OCI-LY7 (cell line): ENCODE data around the gene LRRC34.

Experiments used
- CTCF ChIP-seq: fragments of 200-600 bp; sonication (generic); conservative IDR thresholded peaks from 2 replicates; pipeline ENCODE4 v1.5.1; 2014; ENCODE audit warnings: mild to moderate bottlenecking, antibody characterized with exemption, low read length, moderate library complexity, mixed read lengths
- EZH2phosphoT487 ChIP-seq: fragments of 200-600 bp; sonication (generic); IDR thresholded peaks from 2 replicates; pipeline ENCODE4 v1.6.1; 2018; ENCODE audit warnings: low read depth, borderline replicate concordance, mild to moderate bottlenecking, mixed run types, antibody characterized with exemption, low read length, moderate library complexity, mixed read lengths

GRCh38 chr3:169818316-169818715, 5.6 kb upstream of the LRRC34 start:
- no peak for TF ChIP-seq CTCF
- no peak for TF ChIP-seq EZH2phosphoT487
